NCI-H2196 (cell line): Measurements from ENCODE around the gene SF3A2.
"Not testable (repeated sequence)": the region's sequence is repeated elsewhere in the genome, so short reads cannot be mapped to it uniquely, and the experiment has no call there.

ENCODE experiments used
- DNase-seq: peaks from one replicate; lab custom pipeline; 2025; ENCODE audit not compliant: unreplicated experiment; lab: John Stamatoyannopoulos, UW

SF3A2 gene

GRCh38 chr19:2236314-2237050 is at the start of gene SF3A2, which contains the start of gene PLEKHJ1:
Gene SF3A2, plus strand, starts transcription at chr19:2236824. Its CDS starts 6,595 bp downstream, at chr19:2243419.
Gene PLEKHJ1, minus strand, starts transcription at chr19:2236329. Its CDS starts 81 bp downstream, at chr19:2236248.
- peak; percentile 97 for DNase-seq

- no peak for DNase-seq
Observed at GRCh38 chr19:2187159-2187558, 49.5 kb upstream of the SF3A2 start.

GRCh38 chr19:2188708-2189385 is 47.8 kb upstream of the SF3A2 start:
- no peak for DNase-seq

GRCh38 chr19:2189880-2190279 is 46.7 kb upstream of the SF3A2 start:
- no peak for DNase-seq

- DNase-seq: no peak
Observed at GRCh38 chr19:2190848-2191455, 45.7 kb upstream of the SF3A2 start.

- no peak for DNase-seq
Observed at GRCh38 chr19:2191456-2192310, 44.9 kb upstream of the SF3A2 start.

GRCh38 chr19:2192862-2193261 is 43.8 kb upstream of the SF3A2 start:
- no peak for DNase-seq

GRCh38 chr19:2193807-2194206 is 42.8 kb upstream of the SF3A2 start:
- DNase-seq: no peak

GRCh38 chr19:2194513-2195078 is 42.0 kb upstream of the SF3A2 start:
- DNase-seq: no peak

GRCh38 chr19:2195361-2195760 is 41.3 kb upstream of the SF3A2 start:
- DNase-seq: no peak

- DNase-seq: no peak
Observed at GRCh38 chr19:2195914-2196313, 40.7 kb upstream of the SF3A2 start.

GRCh38 chr19:2197270-2197669 is 39.4 kb upstream of the SF3A2 start:
- no peak for DNase-seq

- DNase-seq: no peak
Observed at GRCh38 chr19:2198317-2198716, 38.3 kb upstream of the SF3A2 start.

- DNase-seq: no peak
Observed at GRCh38 chr19:2199215-2199614, 37.4 kb upstream of the SF3A2 start.

GRCh38 chr19:2199861-2200623 is 36.6 kb upstream of the SF3A2 start:
- DNase-seq: no peak

- not testable (repeated sequence) for DNase-seq
Observed at GRCh38 chr19:2200624-2201294, 35.9 kb upstream of the SF3A2 start.

GRCh38 chr19:2201473-2202148 is 35.0 kb upstream of the SF3A2 start:
- DNase-seq: no peak

- DNase-seq: no peak
Observed at GRCh38 chr19:2202366-2202765, 34.3 kb upstream of the SF3A2 start.

- DNase-seq: no peak
Observed at GRCh38 chr19:2207008-2207407, 29.6 kb upstream of the SF3A2 start.
